ENCODE data around the gene ZNF343. TPM values are rescaled to one million over a fixed set of nuclear protein-coding genes. Genes with fewer than 3 reads are reported as not detected.

Gene ZNF343
- polyA plus RNA-seq, 1 of the 3 experiments (the other 2 are of a cell fraction), result 11.0 TPM

- CTCF ChIA-PET, result interaction anchor here (2.3 kb wide), 1 partner anchor 22 kb away, joined by 8 read pairs; no protein-coding TSS in a partner anchor
- POLR2A ChIA-PET, result interaction anchor here (0.7 kb wide), 1 partner anchor 18 kb away, joined by 3 read pairs; no protein-coding TSS in a partner anchor
- no peaks in the 10 kb centered on the region for H3K79me2 ChIP-seq (ENCODE audit: insufficient read depth)
- H3K27me3 ChIP-seq (ENCODE audit: insufficient read depth), result no peaks in the 10 kb centered on the region; the same call in 1 of the 2 replicates
- no peaks in the 10 kb centered on the region for H3F3A ChIP-seq (replicated peaks; ENCODE audit: insufficient read depth)
- H2AFZ ChIP-seq (ENCODE audit: low read depth), result no peak overlapping the region
- 19% methylated on average over 1 of the region's 1 CpG for WGBS (ENCODE audit: low lambda C conversion rate)
- H3K4me3 ChIP-seq (ENCODE audit: low read depth in 2 of 2, low read length in 1 of 2), result no peak overlapping the region
- no peaks in the 10 kb centered on the region for H3K9me3 ChIP-seq
- no peak overlapping the region for H3K4me2 ChIP-seq
- no peaks in the 10 kb centered on the region for H3K9me2 ChIP-seq
- no peaks in the 10 kb centered on the region for H4K20me1 ChIP-seq (ENCODE audit: insufficient read depth)
- no peak for TF ChIP-seq FOSL2 (IDR thresholded peaks at IDR 0.05; ENCODE audit: borderline replicate concordance, low read depth)
- TF ChIP-seq TEAD4 (IDR thresholded peaks at IDR 0.05; ENCODE audit: borderline replicate concordance, insufficient read depth), result no peak
- no peak for TF ChIP-seq EZH2phosphoT487 (IDR thresholded peaks at IDR 0.05; ENCODE audit: borderline replicate concordance, low read depth)
- no peak for TF ChIP-seq RXRA (IDR thresholded peaks at IDR 0.05; ENCODE audit: borderline replicate concordance, low read depth)
- TF ChIP-seq CHD2 (IDR thresholded peaks at IDR 0.05; ENCODE audit: low read length, partially characterized antibody), result no peak
- no peak for TF ChIP-seq JUND (IDR thresholded peaks at IDR 0.05)
- TF ChIP-seq, protein P1, sequence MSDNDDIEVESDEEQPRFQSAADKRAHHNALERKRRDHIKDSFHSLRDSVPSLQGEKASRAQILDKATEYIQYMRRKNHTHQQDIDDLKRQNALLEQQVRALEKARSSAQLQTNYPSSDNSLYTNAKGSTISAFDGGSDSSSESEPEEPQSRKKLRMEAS (IDR thresholded peaks at IDR 0.05; ENCODE audit: low read depth), result no peak
- no peak for TF ChIP-seq USF1 (IDR thresholded peaks at IDR 0.05; ENCODE audit: borderline replicate concordance, low read depth)
- TF ChIP-seq, protein P2, sequence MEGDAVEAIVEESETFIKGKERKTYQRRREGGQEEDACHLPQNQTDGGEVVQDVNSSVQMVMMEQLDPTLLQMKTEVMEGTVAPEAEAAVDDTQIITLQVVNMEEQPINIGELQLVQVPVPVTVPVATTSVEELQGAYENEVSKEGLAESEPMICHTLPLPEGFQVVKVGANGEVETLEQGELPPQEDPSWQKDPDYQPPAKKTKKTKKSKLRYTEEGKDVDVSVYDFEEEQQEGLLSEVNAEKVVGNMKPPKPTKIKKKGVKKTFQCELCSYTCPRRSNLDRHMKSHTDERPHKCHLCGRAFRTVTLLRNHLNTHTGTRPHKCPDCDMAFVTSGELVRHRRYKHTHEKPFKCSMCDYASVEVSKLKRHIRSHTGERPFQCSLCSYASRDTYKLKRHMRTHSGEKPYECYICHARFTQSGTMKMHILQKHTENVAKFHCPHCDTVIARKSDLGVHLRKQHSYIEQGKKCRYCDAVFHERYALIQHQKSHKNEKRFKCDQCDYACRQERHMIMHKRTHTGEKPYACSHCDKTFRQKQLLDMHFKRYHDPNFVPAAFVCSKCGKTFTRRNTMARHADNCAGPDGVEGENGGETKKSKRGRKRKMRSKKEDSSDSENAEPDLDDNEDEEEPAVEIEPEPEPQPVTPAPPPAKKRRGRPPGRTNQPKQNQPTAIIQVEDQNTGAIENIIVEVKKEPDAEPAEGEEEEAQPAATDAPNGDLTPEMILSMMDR (IDR thresholded peaks at IDR 0.05), result no peak
- TF ChIP-seq YY1 (IDR thresholded peaks at IDR 0.05; ENCODE audit: low read depth), result no peak
- no peak for TF ChIP-seq MXI1 (IDR thresholded peaks at IDR 0.05; ENCODE audit: low read depth, low read length)
- TF ChIP-seq, protein P3, sequence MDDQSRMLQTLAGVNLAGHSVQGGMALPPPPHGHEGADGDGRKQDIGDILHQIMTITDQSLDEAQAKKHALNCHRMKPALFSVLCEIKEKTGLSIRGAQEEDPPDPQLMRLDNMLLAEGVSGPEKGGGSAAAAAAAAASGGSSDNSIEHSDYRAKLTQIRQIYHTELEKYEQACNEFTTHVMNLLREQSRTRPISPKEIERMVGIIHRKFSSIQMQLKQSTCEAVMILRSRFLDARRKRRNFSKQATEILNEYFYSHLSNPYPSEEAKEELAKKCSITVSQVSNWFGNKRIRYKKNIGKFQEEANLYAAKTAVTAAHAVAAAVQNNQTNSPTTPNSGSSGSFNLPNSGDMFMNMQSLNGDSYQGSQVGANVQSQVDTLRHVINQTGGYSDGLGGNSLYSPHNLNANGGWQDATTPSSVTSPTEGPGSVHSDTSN (IDR thresholded peaks at IDR 0.05), result no peak
- TF ChIP-seq RFX5 (IDR thresholded peaks at IDR 0.05; ENCODE audit: low read length), result no peak
- TF ChIP-seq, protein P4, sequence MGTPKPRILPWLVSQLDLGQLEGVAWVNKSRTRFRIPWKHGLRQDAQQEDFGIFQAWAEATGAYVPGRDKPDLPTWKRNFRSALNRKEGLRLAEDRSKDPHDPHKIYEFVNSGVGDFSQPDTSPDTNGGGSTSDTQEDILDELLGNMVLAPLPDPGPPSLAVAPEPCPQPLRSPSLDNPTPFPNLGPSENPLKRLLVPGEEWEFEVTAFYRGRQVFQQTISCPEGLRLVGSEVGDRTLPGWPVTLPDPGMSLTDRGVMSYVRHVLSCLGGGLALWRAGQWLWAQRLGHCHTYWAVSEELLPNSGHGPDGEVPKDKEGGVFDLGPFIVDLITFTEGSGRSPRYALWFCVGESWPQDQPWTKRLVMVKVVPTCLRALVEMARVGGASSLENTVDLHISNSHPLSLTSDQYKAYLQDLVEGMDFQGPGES (IDR thresholded peaks at IDR 0.05; ENCODE audit: low read depth, low read length), result no peak
- TF ChIP-seq TAF1 (IDR thresholded peaks at IDR 0.05; ENCODE audit: borderline replicate concordance, low read depth, low read length), result no peak
- no peak for TF ChIP-seq NFIC (IDR thresholded peaks at IDR 0.05; ENCODE audit: borderline replicate concordance)
- no peak for TF ChIP-seq GATA2 (CRISPR knock-in tag; IDR thresholded peaks at IDR 0.05)
- no peak for TF ChIP-seq POLR2AphosphoS5 (IDR thresholded peaks at IDR 0.05; ENCODE audit: low read depth, low read length)
- TF ChIP-seq GABPA (IDR thresholded peaks at IDR 0.05; ENCODE audit: low read depth), result no peak
- TF ChIP-seq, protein P5, sequence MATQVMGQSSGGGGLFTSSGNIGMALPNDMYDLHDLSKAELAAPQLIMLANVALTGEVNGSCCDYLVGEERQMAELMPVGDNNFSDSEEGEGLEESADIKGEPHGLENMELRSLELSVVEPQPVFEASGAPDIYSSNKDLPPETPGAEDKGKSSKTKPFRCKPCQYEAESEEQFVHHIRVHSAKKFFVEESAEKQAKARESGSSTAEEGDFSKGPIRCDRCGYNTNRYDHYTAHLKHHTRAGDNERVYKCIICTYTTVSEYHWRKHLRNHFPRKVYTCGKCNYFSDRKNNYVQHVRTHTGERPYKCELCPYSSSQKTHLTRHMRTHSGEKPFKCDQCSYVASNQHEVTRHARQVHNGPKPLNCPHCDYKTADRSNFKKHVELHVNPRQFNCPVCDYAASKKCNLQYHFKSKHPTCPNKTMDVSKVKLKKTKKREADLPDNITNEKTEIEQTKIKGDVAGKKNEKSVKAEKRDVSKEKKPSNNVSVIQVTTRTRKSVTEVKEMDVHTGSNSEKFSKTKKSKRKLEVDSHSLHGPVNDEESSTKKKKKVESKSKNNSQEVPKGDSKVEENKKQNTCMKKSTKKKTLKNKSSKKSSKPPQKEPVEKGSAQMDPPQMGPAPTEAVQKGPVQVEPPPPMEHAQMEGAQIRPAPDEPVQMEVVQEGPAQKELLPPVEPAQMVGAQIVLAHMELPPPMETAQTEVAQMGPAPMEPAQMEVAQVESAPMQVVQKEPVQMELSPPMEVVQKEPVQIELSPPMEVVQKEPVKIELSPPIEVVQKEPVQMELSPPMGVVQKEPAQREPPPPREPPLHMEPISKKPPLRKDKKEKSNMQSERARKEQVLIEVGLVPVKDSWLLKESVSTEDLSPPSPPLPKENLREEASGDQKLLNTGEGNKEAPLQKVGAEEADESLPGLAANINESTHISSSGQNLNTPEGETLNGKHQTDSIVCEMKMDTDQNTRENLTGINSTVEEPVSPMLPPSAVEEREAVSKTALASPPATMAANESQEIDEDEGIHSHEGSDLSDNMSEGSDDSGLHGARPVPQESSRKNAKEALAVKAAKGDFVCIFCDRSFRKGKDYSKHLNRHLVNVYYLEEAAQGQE (IDR thresholded peaks at IDR 0.05; ENCODE audit: low read depth, low read length), result no peak
- no peaks in the 10 kb centered on the region for H3K36me3 ChIP-seq (replicated peaks in 1 of 2; ENCODE audit: control insufficient read depth in 1 of 2, insufficient read depth in 2 of 2, low read length in 1 of 2)
- no peaks in the 10 kb centered on the region for H3K4me1 ChIP-seq (ENCODE audit: control insufficient read depth in 1 of 2, insufficient read depth in 2 of 2, low read depth in 1 of 2, low read length in 1 of 2)
- H3K9ac ChIP-seq, result no peak overlapping the region
- no peak for DNase-seq
- H3K27ac ChIP-seq (ENCODE audit: low read depth in 2 of 2, low read length in 1 of 2), result no peak overlapping the region
Measured at GRCh38 chr20:2544211-2544610, 35.5 kb upstream of the ZNF343 start.

Data from SK-N-SH (cell line).